Stomach (tissue), 9 donors: Measurements from ENCODE around the gene KLHL22. TPM values are rescaled to one million over a fixed set of nuclear protein-coding genes. Genes with fewer than 3 reads are reported as not detected.

Experiments
- DNase-seq, 2 donors: peaks; one replicate each; pipeline versions ENCODE4 v3.0.0 to v3.0.0-alpha.2; 2013 to 2019
- H3K27ac ChIP-seq, 5 donors: fragments of 200-600 bp in 4 of 5; sonication (generic) in 4 of 5; one replicate each; pipeline ENCODE4 v1.5.1; 2013 to 2019; ENCODE audit warnings: mild to moderate bottlenecking in 1 of 5, moderate library complexity in 1 of 5
- H3K27me3 ChIP-seq, 3 donors: fragments of 200-600 bp; sonication (generic); one replicate each; pipeline ENCODE4 v1.5.1; 2017 to 2019; ENCODE audit warnings: mixed run types in 1 of 3
- H3K36me3 ChIP-seq, 4 donors: fragments of 200-600 bp; sonication (generic); 1 replicate in 3 of 4; 2 replicates in 1 of 4; pipeline ENCODE4 v1.5.1; 2016 to 2019
- H3K4me1 ChIP-seq, 4 donors: fragments of 200-600 bp; sonication (generic); one replicate each; pipeline ENCODE4 v1.5.1; 2016 to 2019
- H3K4me3 ChIP-seq, 4 donors: fragments of 200-600 bp; sonication (generic) in 3 of 4; one replicate each; pipeline ENCODE4 v1.5.1; 2016 to 2019; ENCODE audit warnings: mild to moderate bottlenecking in 1 of 4
- H3K9me3 ChIP-seq, 4 donors: fragments of 200-600 bp; sonication (generic); one replicate each; pipeline ENCODE4 v1.5.1; 2016 to 2019
- EP300 ChIP-seq: sonication (generic); formaldehyde crosslinking; IDR thresholded peaks from one replicate; pipeline ENCODE4 v1.6.1; 2017; ENCODE audit warnings: antibody characterized with exemption
- POLR2A ChIP-seq, 4 donors: fragments of 450-650 bp; IDR thresholded peaks; one replicate each; pipeline ENCODE4 v1.6.1; 2016; ENCODE audit warnings: antibody characterized with exemption in 4 of 4, control low read depth in 2 of 4, mild to moderate bottlenecking in 1 of 4, moderate library complexity in 1 of 4
- POLR2AphosphoS5 ChIP-seq, 3 donors: sonication (generic); formaldehyde crosslinking; IDR thresholded peaks; one replicate each; pipeline ENCODE4 v1.6.1; 2016; ENCODE audit warnings: antibody characterized with exemption in 3 of 3
- WGBS, 5 donors: extraction: QIAGEN DNeasy Blood & Tissue Kit in 3 of 5; methylation state at CpG; one replicate each; pipeline versions ENCODE4 v1.1.5 to v1.1.7; 2013 to 2018; 5-methylcytosine and 5-hydroxymethylcytosine counted together
- intact Hi-C: fragments of 100-400 bp; cut with DNase I; formaldehyde crosslinking; loops from one replicate; pipeline ENCODE4 v1.15.1; 2023; ENCODE audit warnings: low total_unique reads
- polyA plus RNA-seq, 3 donors: library from polyadenylated mRNA; stranded (reverse); fragments of 200-250 nt; gene quantifications; one replicate each; pipeline ENCODE4 v1.2.3, GENCODE V29; 2013
- total RNA-seq, 5 donors: library from RNA; depleted of rRNA; stranded (reverse); fragments of >200 nt; gene quantifications; one replicate each; pipeline versions ENCODE4 v1.1.0 to v1.2.3, GENCODE V29; 2014 to 2016
- TF ChIP-seq, protein P1 (sequence below), 7 experiments: fragments of 450-650 bp in 4 of 7; fragments of 200-600 bp in 3 of 7; sonication (generic) in 3 of 7; IDR thresholded peaks; one replicate each; pipeline ENCODE4 v1.5.1; 2016 to 2019; ENCODE audit warnings: antibody characterized with exemption in 7 of 7, control low read depth in 2 of 7, mild to moderate bottlenecking in 1 of 7
- donor health status: healthy with polysubstance abuse.
- donor health status: Bipolar disorder and iron deficiency.
- donor health status: healthy.

The KLHL22 gene
- total and polyA plus RNA-seq, 8 donors, result 7.0 to 26.5 (median 12.7) TPM

GRCh38 chr22:20431511-20432192 is 63.9 kb downstream of the KLHL22 start:
- Histone ChIP-seq H3K4me1 (peaks cover 41 to 65% (median 48%) of the 10 kb centered on the region in 4 donors), H3K27me3 (peaks cover 0 to 96% (median 58%) of the 10 kb centered on the region in 3 donors), H3K9me3 (no peaks in the 10 kb centered on the region), H3K27ac (no peak overlapping the region), H3K36me3 (peaks cover 0 to 33% (median 23%) of the 10 kb centered on the region in 4 donors), H3K4me3 (peak overlapping the region; percentile 30 to 59 (median 40))
- no peak for DNase-seq
- intact Hi-C loops, result no loop called here
- TF ChIP-seq POLR2A (IDR thresholded peaks at IDR 0.05), result no peak
- TF ChIP-seq POLR2AphosphoS5 (IDR thresholded peaks at IDR 0.05), result no peak
- TF ChIP-seq EP300, result no peak
- TF ChIP-seq, protein P1, sequence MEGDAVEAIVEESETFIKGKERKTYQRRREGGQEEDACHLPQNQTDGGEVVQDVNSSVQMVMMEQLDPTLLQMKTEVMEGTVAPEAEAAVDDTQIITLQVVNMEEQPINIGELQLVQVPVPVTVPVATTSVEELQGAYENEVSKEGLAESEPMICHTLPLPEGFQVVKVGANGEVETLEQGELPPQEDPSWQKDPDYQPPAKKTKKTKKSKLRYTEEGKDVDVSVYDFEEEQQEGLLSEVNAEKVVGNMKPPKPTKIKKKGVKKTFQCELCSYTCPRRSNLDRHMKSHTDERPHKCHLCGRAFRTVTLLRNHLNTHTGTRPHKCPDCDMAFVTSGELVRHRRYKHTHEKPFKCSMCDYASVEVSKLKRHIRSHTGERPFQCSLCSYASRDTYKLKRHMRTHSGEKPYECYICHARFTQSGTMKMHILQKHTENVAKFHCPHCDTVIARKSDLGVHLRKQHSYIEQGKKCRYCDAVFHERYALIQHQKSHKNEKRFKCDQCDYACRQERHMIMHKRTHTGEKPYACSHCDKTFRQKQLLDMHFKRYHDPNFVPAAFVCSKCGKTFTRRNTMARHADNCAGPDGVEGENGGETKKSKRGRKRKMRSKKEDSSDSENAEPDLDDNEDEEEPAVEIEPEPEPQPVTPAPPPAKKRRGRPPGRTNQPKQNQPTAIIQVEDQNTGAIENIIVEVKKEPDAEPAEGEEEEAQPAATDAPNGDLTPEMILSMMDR (IDR thresholded peaks at IDR 0.05), result no peak
- 33 to 52% (median 38%) methylated on average over 26 to 50 of the region's 50 CpGs for WGBS, 5 donors

DNA sequence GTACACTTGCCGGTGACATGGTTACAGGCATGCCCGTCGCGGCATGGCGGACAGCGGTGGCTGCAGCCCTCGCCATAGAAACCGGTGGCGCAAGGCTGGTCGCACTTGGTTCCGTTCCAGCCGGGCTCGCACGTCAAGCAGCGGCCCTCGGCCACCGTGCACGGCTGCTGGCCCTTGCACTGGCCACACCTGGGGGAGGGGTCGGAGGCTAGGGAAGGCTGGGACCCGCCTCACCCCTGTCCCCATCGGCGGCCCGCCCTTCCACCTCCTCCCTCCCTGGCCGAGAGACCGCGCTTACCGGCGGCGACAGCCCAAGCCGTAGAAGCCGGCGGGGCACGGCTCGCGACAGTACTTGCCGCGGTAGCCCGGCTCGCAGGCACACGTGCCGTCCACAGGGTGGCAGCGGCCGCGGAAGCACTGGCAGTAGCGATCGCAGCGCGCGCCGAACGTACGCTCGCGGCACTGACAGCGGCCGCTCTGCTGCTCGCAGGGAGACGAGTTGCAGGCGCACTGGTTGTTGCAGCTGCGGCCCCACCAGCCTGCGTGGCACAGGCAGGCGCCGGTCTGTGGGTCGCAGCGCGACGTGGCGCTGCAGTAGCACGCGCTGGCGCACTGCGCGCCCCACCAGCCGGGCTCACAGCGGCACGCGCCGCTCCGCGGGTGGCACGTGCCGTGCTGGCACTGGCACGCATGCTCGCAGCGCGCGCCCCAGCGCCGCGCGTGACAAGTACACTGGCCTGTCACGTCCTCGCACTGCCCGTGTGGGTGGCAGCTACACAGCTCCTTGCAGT is 64.7 kb downstream of the KLHL22 start:
- intact Hi-C loops, result no loop called here
- WGBS, 5 donors, result 13 to 39% (median 16%) methylated on average over 3 to 94 of the region's 94 CpGs
- TF ChIP-seq, protein P1 (IDR thresholded peaks at IDR 0.05), result peak in 4 of 7 experiments; percentile 8 to 29 (median 18)
- TF ChIP-seq POLR2A (IDR thresholded peaks at IDR 0.05), result no peak
- Histone ChIP-seq H3K9me3 (no peaks in the 10 kb centered on the region), H3K4me3 (peak overlapping the region; percentile 30 to 59 (median 40)), H3K4me1 (peaks cover 38 to 62% (median 45%) of the 10 kb centered on the region in 4 donors), H3K27me3 (peaks cover 0 to 96% (median 58%) of the 10 kb centered on the region in 3 donors), H3K27ac (no peak overlapping the region), H3K36me3 (peaks cover 0 to 34% (median 23%) of the 10 kb centered on the region in 4 donors)
- DNase-seq, result peak; percentile 64 to 85

DNA sequence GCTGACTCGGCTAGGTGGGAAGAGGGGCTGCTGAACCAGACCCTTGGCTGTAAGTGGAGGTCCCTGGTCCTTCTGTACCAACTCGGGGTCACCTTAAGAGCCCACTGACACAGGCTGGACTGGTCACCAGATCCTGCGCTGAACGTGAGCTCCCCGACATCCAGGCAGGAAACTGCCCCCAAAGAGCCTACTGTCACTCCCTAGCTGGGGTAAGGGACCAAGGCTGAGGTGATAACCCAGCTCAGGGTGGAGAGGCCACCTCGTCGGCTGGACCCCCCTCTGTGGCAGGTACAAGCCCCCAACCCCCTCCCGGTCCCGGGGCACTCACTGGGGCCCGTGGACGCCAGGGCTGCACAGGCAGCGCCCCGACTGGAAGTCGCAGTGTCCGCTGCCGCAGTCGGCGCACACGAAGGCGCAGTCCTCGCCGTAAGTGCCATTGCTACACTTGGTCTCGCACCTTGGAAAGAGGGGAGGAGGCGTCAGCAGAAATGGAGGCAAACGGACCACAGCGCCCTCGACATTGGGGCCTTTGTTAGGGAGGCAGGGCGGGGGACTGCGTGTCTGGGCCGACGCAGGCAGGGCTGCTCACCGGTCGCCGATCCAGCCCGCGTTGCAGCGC is 65.4 kb downstream of the KLHL22 start:
- H3K27me3 ChIP-seq, result peaks cover 0 to 96% (median 58%) of the 10 kb centered on the region in 3 donors
- H3K36me3 ChIP-seq, result peaks cover 0 to 41% (median 25%) of the 10 kb centered on the region in 4 donors
- no peak overlapping the region for H3K27ac ChIP-seq
- 17 to 45% (median 28%) methylated on average over 1 to 37 of the region's 37 CpGs for WGBS, 5 donors
- DNase-seq, result no peak
- TF ChIP-seq POLR2A (IDR thresholded peaks at IDR 0.05) (no peak), EP300 (no peak), POLR2AphosphoS5 (IDR thresholded peaks at IDR 0.05) (no peak)
- TF ChIP-seq, protein P1 (IDR thresholded peaks at IDR 0.05), result no peak
- peak overlapping the region; percentile 42 to 59 (median 48) for H3K4me3 ChIP-seq
- no peaks in the 10 kb centered on the region for H3K9me3 ChIP-seq
- intact Hi-C loops, result no loop called here
- H3K4me1 ChIP-seq, result peaks cover 41 to 62% (median 46%) of the 10 kb centered on the region in 4 donors
